Testis (tissue), 3 donors: ENCODE measurements around the gene CIPC. TPM values are rescaled to one million over a fixed set of nuclear protein-coding genes. Genes with fewer than 3 reads are reported as not detected.
A peak's percentile ranks its signal among the peaks of the same experiment; 100 is the strongest.

ENCODE experiments used
- DNase-seq: peaks from one replicate; pipeline ENCODE4 v3.0.0-alpha.2; 2019
- H3K27ac ChIP-seq, 2 donors: fragments of 200-600 bp; sonication (generic); one replicate each; pipeline ENCODE4 v1.5.1; 2019
- H3K27me3 ChIP-seq: fragments of 200-600 bp; sonication (generic); one replicate; pipeline ENCODE4 v1.5.1; 2019
- H3K36me3 ChIP-seq: fragments of 200-600 bp; sonication (generic); one replicate; pipeline ENCODE4 v1.5.1; 2017; ENCODE audit warnings: low read depth; ENCODE audit errors: missing control alignments
- H3K4me1 ChIP-seq: fragments of 200-600 bp; sonication (generic); one replicate; pipeline ENCODE4 v1.5.1; 2019
- H3K4me3 ChIP-seq, 2 donors: fragments of 200-600 bp; sonication (generic); one replicate each; pipeline ENCODE4 v1.5.1; 2017 to 2019
- H3K9me3 ChIP-seq: fragments of 200-600 bp; sonication (generic); one replicate; pipeline ENCODE4 v1.5.1; 2017
- POLR2A ChIP-seq: fragments of 450-650 bp; IDR thresholded peaks from one replicate; pipeline ENCODE4 v1.6.1; 2017; ENCODE audit warnings: antibody characterized with exemption, mild to moderate bottlenecking, moderate library complexity
- WGBS, 2 donors: methylation state at CpG; one replicate each; pipeline ENCODE4 v1.1.5; 2018; 5-methylcytosine and 5-hydroxymethylcytosine counted together
- intact Hi-C: fragments of 100-400 bp; cut with DNase I; formaldehyde crosslinking; loops from one replicate; pipeline ENCODE4 v1.15.1; 2023; ENCODE audit warnings: low total_unique reads
- polyA plus RNA-seq: library from polyadenylated mRNA; stranded (reverse); fragments of 350-450 nt; fragmentation: Illumina TruSeq; extraction: RNeasy Lipid Tissue Mini Kit (QIAGEN cat#74804); gene quantifications from one replicate; pipeline ENCODE4 v1.2.3, GENCODE V29; 2014; ENCODE audit warnings: low read depth, low replicate concordance; ENCODE audit not compliant: insufficient read depth
- total RNA-seq, 2 donors: library from RNA; depleted of rRNA; stranded (reverse); fragments of >200 nt; gene quantifications; one replicate each; pipeline ENCODE4 v1.2.3, GENCODE V29; 2016
- TF ChIP-seq, protein P1 (sequence below), 3 experiments: fragments of 450-650 bp in 2 of 3; fragments of 200-600 bp in 1 of 3; sonication (generic) in 1 of 3; IDR thresholded peaks; one replicate each; pipeline ENCODE4 v1.5.1; 2016 to 2019; ENCODE audit warnings: antibody characterized with exemption in 3 of 3, mild to moderate bottlenecking in 2 of 3, moderate library complexity in 1 of 3

CIPC gene
- total and polyA plus RNA-seq, 3 donors from 2014 or later = 23.4 to 48.3 (median 44.5) TPM

DNA sequence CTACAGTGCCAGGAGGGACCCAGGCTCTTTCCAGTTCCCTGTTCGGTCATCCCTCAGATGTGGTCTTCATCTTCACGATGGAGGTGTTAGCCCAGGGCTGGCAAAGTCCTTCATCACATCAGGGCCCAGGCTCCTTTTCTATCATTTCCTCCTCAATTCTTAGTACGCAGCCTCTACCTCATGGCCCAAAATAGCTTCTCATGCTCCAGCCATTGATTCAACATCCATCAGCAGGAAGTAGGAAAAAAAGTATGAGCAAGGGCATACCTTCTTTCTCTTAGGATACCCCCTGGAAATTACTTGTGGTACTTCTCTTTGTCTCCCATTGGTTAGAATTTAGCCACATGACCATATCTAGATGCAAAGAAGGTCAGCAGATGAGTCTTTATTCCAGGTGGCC is 55.7 kb downstream of the CIPC start:
- no peaks in the 10 kb centered on the region for H3K36me3 ChIP-seq
- WGBS, 2 donors = 91 to 92% methylated on average over 3 of the region's 3 CpGs
- H3K4me1 ChIP-seq = peaks cover 12% of the 10 kb centered on the region
- H3K4me3 ChIP-seq = no peak overlapping the region
- no peaks in the 10 kb centered on the region for H3K9me3 ChIP-seq
- TF ChIP-seq, protein P1, sequence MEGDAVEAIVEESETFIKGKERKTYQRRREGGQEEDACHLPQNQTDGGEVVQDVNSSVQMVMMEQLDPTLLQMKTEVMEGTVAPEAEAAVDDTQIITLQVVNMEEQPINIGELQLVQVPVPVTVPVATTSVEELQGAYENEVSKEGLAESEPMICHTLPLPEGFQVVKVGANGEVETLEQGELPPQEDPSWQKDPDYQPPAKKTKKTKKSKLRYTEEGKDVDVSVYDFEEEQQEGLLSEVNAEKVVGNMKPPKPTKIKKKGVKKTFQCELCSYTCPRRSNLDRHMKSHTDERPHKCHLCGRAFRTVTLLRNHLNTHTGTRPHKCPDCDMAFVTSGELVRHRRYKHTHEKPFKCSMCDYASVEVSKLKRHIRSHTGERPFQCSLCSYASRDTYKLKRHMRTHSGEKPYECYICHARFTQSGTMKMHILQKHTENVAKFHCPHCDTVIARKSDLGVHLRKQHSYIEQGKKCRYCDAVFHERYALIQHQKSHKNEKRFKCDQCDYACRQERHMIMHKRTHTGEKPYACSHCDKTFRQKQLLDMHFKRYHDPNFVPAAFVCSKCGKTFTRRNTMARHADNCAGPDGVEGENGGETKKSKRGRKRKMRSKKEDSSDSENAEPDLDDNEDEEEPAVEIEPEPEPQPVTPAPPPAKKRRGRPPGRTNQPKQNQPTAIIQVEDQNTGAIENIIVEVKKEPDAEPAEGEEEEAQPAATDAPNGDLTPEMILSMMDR (IDR thresholded peaks at IDR 0.05) = no peak
- no peak for TF ChIP-seq POLR2A
- intact Hi-C loops = no loop called here
- DNase-seq = no peak
- H3K27me3 ChIP-seq = no peaks in the 10 kb centered on the region
- no peak overlapping the region for H3K27ac ChIP-seq

DNA sequence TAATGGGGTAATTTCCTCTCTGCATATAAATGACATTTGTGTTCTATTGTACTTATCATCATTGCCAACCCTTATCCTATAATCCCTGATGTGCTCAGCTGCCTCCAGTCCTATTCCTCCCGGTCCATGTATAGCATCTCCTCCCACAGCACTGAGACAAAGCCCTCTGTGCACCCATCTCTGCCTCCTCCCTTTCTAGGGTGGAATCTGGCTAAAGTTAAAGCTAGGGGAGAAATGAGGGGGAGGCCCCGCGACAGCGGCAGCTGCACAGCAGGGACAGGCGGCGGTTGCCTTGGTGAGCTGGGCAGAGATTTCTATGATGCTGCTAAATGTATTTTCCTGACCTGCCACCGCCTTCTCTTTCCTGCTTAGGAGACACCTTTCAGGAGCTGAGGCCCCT is 56.4 kb downstream of the CIPC start:
- TF ChIP-seq POLR2A = no peak
- TF ChIP-seq, protein P1 (IDR thresholded peaks at IDR 0.05) = no peak
- Histone ChIP-seq H3K27ac (no peak overlapping the region), H3K4me1 (peaks cover 14% of the 10 kb centered on the region), H3K4me3 (no peak overlapping the region), H3K9me3 (no peaks in the 10 kb centered on the region), H3K27me3 (no peaks in the 10 kb centered on the region), H3K36me3 (no peaks in the 10 kb centered on the region)
- intact Hi-C loops = no loop called here
- peak; percentile 25 for DNase-seq
- WGBS, 2 donors = 40 to 59% methylated on average over 7 of the region's 7 CpGs

DNA sequence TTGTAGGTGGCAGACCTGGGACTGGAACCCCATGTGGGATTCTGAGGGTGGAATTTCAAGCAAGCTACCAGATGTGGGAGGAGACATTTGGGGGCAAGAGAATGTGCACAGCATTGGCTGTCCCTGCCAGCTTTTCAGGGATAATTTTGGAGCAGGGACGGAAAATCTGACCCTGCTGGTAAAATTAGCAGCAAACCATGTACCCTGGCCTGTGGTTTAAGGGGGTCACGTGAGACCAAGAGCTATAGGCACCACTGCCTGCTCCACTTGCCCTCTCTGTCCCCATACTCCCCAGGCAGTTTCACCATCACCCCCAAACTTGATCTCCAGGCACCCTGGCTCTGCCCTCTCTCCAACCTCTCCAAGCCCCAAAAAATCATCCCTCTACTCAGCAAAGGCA is 57.0 kb downstream of the CIPC start:
- DNase-seq = no peak
- Histone ChIP-seq H3K27ac (no peak overlapping the region), H3K4me1 (peaks cover 14% of the 10 kb centered on the region), H3K4me3 (no peak overlapping the region), H3K9me3 (no peaks in the 10 kb centered on the region), H3K36me3 (no peaks in the 10 kb centered on the region), H3K27me3 (no peaks in the 10 kb centered on the region)
- intact Hi-C loops = no loop called here
- TF ChIP-seq, protein P1 (IDR thresholded peaks at IDR 0.05) = no peak
- TF ChIP-seq POLR2A = no peak
- WGBS, 2 donors = 48 to 86% methylated on average over 2 of the region's 2 CpGs

DNA sequence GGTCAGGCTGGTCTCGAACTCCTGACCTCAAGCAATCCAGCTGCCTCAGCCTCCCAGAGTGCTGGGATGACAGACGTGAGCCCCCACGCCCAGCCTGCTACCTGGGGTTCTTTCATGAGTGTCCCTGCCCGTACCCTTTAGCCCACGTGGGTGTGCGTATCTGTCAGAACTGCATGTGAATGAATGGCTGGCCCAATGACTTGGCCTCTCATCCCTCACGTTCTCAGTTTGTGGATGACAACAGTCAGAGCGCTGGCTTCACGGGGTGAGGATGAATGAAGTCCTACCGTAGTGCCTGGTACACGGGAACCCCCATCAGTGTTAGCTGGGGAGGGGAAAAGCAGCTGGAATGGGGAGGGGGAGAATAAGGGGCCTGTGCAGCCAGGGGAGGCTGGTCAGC is 59.7 kb downstream of the CIPC start:
- H3K36me3 ChIP-seq = no peaks in the 10 kb centered on the region
- DNase-seq = no peak
- WGBS, 2 donors = 70 to 94% methylated on average over 5 to 11 of the region's 11 CpGs
- H3K27me3 ChIP-seq = no peaks in the 10 kb centered on the region
- no peak overlapping the region for H3K27ac ChIP-seq
- H3K9me3 ChIP-seq = no peaks in the 10 kb centered on the region
- TF ChIP-seq POLR2A = no peak
- TF ChIP-seq, protein P1 (IDR thresholded peaks at IDR 0.05) = no peak
- intact Hi-C loops = no loop called here
- H3K4me3 ChIP-seq = no peak overlapping the region
- H3K4me1 ChIP-seq = peaks cover 10% of the 10 kb centered on the region

DNA sequence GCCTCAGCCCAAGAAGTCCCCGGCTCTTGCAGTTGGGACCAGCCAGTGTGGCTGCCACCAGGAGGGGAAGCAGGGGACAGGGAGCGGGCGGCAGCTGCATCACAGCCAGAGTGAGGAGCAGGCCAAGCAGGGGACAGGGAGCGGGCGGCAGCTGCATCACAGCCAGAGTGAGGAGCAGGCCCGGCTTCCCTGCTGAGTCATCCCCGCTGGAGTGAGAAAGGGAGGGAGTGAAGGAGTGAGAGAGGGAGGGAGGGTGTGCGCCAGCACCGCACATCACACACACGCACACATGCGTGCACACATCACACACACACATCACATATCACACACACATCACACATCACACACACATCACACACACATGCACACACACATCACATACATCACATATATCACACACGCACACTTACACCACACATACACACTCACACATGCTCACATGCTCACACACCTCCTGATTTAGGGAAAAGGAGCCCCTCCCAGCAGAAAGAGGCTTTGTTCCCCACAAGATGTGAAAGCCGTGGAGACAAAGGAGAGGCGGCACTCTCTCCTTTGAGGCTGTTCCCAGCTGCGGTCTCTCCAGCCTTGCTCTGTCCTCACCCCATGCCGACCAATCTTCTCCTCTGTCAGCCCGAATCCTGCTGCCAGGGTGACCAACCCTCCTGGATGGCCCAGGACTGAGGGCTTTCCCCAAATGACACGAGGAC is 60.3 kb downstream of the CIPC start:
- intact Hi-C loops = no loop called here
- DNase-seq = peak; percentile 55

More for the DNA sequence above, 60.3 kb downstream of the CIPC start:
- WGBS, 2 donors = 31 to 47% methylated on average over 18 of the region's 18 CpGs
- no peaks in the 10 kb centered on the region for H3K9me3 ChIP-seq
- no peak overlapping the region for H3K27ac ChIP-seq
- TF ChIP-seq, protein P1 (IDR thresholded peaks at IDR 0.05) = no peak
- no peak for TF ChIP-seq POLR2A
- no peaks in the 10 kb centered on the region for H3K27me3 ChIP-seq
- H3K4me3 ChIP-seq = no peak overlapping the region
- H3K36me3 ChIP-seq = no peaks in the 10 kb centered on the region
- peaks cover 10% of the 10 kb centered on the region for H3K4me1 ChIP-seq
